WERI-Rb-1 (cell line): ENCODE data around the gene MMEL1.

Experiments
- DNase-seq: peaks from one replicate; pipeline ENCODE4 v3.0.0-alpha.2; 2020
- H3K27ac ChIP-seq: fragments of 250-450 bp; sonication (Bioruptor Pico); 2 replicates; pipeline ENCODE4 v1.5.1; 2020; ENCODE audit warnings: mild to moderate bottlenecking, moderate library complexity
- H3K27me3 ChIP-seq: fragments of 250-450 bp; sonication (Bioruptor Pico); 2 replicates; pipeline ENCODE4 v1.5.1; 2021; ENCODE audit warnings: mild to moderate bottlenecking, low read depth, moderate library complexity; ENCODE audit not compliant: insufficient read depth, severe bottlenecking
- H3K36me3 ChIP-seq: fragments of 250-450 bp; sonication (Bioruptor Pico); 2 replicates; pipeline ENCODE4 v1.5.1; 2020; ENCODE audit warnings: mild to moderate bottlenecking, moderate library complexity
- H3K4me3 ChIP-seq: 2 replicates; pipeline ENCODE4 v1.5.1; 2011; ENCODE audit warnings: low read depth, mild to moderate bottlenecking, control low read depth, low read length
- H3K9me3 ChIP-seq: fragments of 250-450 bp; sonication (Bioruptor Pico); 2 replicates; pipeline ENCODE4 v1.5.1; 2021; ENCODE audit warnings: mild to moderate bottlenecking, moderate library complexity; ENCODE audit not compliant: severe bottlenecking
- CTCF ChIP-seq: IDR thresholded peaks from 2 replicates; pipeline ENCODE4 v1.5.1; 2011; ENCODE audit warnings: low read depth, mild to moderate bottlenecking, control low read depth, inconsistent platforms, low read length

The MMEL1 gene

GRCh38 chr1:2587860-2588571 is 44.8 kb downstream of the MMEL1 start:
- H3K27me3 ChIP-seq = peaks cover 3% of the 10 kb centered on the region
- TF ChIP-seq CTCF = no peak
- no peak overlapping the region for H3K4me3 ChIP-seq
- DNase-seq = no peak
- no peaks in the 10 kb centered on the region for H3K36me3 ChIP-seq
- H3K9me3 ChIP-seq = no peaks in the 10 kb centered on the region
- no peak overlapping the region for H3K27ac ChIP-seq

GRCh38 chr1:2587071-2587859 is 45.6 kb downstream of the MMEL1 start:
- Histone ChIP-seq H3K4me3 (peak overlapping the region; percentile 82), H3K27me3 (no peaks in the 10 kb centered on the region), H3K9me3 (no peaks in the 10 kb centered on the region), H3K36me3 (no peaks in the 10 kb centered on the region), H3K27ac (peak overlapping the region; percentile 88)
- peak; percentile 24 for DNase-seq
- TF ChIP-seq CTCF = no peak

GRCh38 chr1:2586154-2587070 is 46.4 kb downstream of the MMEL1 start, which contains the start of gene PRXL2B:
Gene PRXL2B (plus strand): TSS chr1:2586777. CDS start chr1:2586886, 109 bp downstream.
- H3K36me3 ChIP-seq = no peaks in the 10 kb centered on the region
- H3K27me3 ChIP-seq = no peaks in the 10 kb centered on the region
- H3K27ac ChIP-seq = peak within 1 kb of the TSS; percentile 88
- no peak for TF ChIP-seq CTCF
- no peaks in the 10 kb centered on the region for H3K9me3 ChIP-seq
- peak within 1 kb of the TSS; percentile 82 for H3K4me3 ChIP-seq
- peak; percentile 99 for DNase-seq

GRCh38 chr1:2585318-2586092 is 47.3 kb downstream of the MMEL1 start:
- Histone ChIP-seq H3K27me3 (no peaks in the 10 kb centered on the region), H3K9me3 (no peaks in the 10 kb centered on the region), H3K27ac (peak overlapping the region; percentile 88), H3K4me3 (peak overlapping the region; percentile 82), H3K36me3 (no peaks in the 10 kb centered on the region)
- peak; percentile 59 for DNase-seq
- no peak for TF ChIP-seq CTCF

GRCh38 chr1:2584686-2585317 is 48.0 kb downstream of the MMEL1 start:
- Histone ChIP-seq H3K4me3 (peak overlapping the region; percentile 82), H3K9me3 (no peaks in the 10 kb centered on the region), H3K27me3 (no peaks in the 10 kb centered on the region), H3K27ac (peak overlapping the region; percentile 88), H3K36me3 (no peaks in the 10 kb centered on the region)
- TF ChIP-seq CTCF = no peak
- no peak for DNase-seq
